HTR-8/SVneo (cell line): ENCODE results near the gene C7orf57.
"Not testable (repeated sequence)": the region's sequence is repeated elsewhere in the genome, so short reads cannot be mapped to it uniquely, and the experiment has no call there.

ENCODE experiments used
- DNase-seq: peaks from one replicate; pipeline ENCODE4 v3.0.0; 2011; ENCODE audit warnings: low spot score, mixed read lengths; ENCODE audit not compliant: insufficient read length
- FAIRE-seq: peaks from 2 replicates; lab custom pipeline; 2011; peaks lifted over from hg19 to GRCh38; lab: Jason Lieb, UNC

C7orf57 gene

DNA sequence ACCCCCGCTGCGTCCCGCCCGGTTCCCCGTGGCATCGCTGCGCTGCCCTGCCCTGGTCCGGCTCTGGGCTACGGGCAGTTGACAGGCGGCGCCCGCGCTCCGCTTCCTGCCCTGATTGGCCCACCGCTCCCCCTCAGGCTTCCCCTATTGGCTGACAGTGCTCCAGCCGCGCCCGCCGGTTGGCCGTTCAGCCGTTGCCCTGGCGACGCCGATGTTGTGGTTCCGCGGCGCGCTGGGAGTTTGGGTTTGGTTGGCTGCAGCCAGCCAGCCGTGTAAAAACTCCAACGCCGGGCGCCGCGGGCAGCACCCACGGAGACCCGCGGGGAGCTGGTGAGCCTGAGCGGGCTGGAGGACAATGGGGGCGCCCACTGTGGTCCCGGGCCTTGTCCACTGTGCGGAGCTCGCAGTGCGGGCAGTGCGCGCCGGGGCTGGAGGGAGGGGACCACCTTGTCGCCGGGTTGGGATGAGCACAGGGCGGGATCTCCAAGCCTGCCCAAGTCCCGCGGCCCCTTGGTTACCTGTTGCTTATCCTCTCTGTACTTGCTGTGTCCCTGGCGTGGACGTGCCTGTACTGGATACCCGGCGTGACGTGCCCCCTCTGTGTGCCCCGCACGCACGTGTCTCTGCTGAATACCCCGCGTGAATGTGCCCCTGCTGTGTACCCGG, at the start of gene C7orf57:
Gene C7orf57, plus strand, starts transcription at position 243 of the 666 bp plus-strand sequence. CDS start 766 bp downstream, outside the sequence.
- peak; percentile 93 for DNase-seq
- peak; percentile 96 for FAIRE-seq

DNA sequence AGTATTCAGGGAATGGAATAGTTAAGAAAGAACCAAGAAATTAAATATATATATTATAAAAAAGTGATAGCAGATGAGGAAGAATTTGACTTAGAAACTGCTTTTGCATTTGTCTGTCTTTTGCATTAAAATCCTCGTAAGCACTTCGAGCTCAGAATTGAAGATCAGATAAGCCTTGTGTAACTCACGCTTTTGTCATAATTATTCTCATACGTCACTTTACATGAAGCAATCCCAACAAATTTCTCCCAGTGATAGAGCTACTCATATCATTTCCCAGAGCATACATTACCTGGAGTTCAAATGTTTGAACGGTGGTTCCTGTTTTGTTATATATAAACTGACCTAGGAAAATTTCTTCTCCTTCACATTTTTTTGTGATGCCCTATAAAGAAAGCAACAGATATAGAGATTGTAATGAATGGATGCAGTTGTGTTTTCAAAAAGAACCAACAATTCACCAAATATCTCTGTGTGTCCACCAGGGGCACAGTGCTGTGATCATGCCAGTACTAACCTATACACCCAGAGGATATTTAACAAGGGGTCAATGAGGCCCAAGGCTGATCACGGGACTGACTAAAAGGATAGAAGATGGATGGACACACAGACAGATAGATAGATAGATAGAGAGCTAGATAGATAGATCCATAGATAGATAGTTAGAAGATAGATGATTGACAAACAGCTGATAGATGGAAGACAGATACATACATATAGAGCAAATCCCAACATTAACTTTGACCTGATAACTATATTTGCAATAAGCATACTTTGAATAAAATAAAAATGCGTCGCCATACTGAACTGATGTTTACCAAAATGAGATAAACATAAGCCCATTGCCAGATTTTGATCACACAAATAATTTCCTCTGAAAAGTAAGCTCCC, 46.6 kb upstream of the C7orf57 start:
- FAIRE-seq (no peak), DNase-seq (no peak)

DNA sequence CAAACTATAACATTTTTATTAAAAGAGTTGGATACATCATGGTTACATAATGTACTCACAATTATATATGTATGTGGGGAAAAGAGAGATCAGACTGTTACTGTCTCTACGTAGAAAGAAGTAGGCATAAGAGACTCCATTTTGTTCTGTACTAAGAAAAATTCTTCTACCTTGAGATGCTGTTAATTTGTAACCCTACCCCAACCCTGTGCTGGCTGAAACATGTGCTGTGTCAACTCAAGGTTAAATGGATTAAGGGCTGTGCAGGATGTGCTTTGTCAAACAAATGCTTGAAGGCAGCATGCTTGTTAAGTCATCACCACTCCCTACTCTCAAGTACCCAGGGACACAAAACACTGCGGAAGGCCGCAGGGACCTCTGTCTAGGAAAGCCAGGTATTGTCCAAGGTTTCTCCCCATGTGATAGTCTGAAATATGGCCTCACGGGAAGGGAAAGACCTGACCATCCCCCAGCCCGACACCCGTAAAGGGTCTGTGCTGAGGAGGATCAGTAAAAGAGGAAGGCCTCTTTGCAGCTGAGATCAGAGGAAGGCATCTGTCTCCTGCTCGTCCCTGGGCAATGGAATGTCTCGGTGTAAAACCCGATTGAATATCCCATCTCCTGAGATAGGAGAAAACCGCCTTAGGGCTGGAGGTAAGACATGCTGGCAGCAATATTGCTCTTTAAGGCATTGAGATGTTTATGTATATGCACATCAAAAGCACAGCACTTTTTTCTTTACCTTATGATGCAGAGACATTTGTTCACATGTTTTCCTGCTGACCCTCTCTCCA, 45.5 kb upstream of the C7orf57 start:
- FAIRE-seq, DNase-seq: not testable (repeated sequence)

DNA sequence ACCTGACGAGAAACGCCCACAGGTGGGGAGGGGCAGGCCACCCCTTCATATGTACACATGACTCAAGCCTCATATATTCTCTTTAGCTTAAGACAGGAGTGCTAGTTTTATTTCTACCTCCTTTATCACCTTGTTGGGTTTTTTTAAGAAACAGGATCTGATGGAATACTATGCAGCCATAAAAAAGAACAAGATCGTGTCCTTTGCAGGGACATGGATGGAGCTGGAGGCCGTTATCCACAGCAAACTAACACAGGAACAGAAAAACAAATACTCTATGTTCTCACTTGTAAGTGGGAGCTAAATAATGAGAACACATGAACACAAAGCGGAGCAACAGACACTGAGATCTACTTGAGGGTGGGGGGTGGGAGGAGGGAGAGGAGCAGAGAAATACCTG, 44.8 kb upstream of the C7orf57 start:
- no peak for DNase-seq
- no peak for FAIRE-seq

DNA sequence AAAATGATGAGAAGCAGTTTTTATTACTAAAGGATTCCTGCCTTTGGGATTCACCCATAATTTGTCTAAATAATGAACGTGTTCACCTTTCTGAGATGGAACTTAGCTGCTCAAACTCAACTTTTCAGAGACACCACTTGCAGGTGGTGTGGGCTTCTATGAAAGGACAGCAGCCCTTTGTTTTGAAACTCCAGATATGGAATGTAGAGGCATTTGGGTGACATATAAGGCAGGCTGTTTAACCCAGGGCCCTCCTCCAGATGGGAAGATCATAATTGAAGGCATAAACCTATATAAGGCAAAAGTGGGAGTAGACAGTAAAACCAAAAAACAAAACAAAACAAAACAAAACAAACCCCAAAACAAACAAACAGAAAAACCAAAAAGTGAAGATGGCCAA, 44.1 kb upstream of the C7orf57 start:
- no peak for DNase-seq
- no peak for FAIRE-seq

DNA sequence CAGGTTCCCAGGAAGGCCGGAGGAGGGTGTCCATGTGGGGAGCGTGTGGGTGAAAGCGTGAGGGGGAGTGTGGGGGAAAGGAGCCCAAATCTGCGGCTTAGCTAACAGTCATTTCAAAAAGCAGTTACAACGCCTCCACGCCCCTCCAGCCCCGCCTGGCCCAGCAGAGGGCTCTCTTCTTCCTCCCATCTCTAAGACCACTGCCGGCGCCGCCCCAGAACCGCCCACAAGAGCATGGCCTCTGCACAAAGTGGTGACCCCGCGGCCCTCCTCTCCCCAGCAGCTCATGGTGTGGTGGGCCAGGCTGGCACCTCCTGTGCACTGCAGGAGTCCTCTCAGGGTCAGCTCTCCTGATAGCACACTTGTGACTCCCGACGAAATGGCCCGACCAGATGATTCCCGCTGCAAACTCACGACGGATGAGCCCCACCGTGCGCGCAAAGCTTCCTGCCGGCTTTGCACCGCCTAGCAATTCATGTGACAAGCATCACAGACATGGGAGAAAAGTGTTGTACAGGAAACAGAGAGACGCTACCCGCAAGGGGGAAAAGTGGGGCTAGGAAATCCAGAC, 43.5 kb upstream of the C7orf57 start:
- FAIRE-seq (no peak), DNase-seq (peak; percentile 77)

DNA sequence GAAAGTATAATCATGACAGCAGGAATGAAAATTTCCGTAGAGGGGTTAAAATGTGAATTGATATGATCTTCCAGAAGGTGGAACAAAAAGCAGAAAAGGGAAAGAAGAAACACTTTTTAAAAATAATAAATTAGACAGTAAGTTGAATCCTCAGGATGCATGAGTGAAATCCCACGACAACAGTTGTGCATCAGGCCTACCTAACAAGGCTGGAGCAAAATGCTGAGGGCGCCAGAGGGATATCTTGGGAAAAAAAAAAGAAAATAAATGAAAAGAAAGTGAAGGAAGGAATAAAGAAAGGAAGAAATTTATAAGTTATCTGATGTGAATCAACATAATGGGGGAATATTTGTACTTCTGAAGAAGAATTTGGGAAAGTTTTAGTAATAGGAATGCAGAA, 42.9 kb upstream of the C7orf57 start:
- FAIRE-seq, result no peak
- DNase-seq, result no peak

DNA sequence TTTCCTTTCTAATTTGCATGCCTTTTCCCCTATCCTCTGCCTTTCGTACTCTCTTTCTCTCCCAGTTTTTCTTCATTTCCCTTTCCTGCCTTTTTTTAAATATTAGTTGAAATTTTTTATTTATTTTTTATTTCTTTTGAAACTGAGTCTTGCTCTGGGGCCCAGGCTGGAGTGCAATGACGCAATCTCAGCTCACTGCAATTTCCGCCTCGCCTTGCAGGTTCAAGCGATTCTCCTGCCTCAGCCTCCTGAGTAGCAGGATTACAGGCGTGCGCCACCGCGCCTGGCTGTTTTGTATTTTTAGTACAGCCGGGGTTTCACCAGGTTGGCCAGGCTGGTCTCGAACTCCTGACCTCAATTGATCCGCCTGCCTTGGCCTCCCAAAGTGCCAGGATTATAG, 35.9 kb upstream of the C7orf57 start:
- no peak for FAIRE-seq

DNA sequence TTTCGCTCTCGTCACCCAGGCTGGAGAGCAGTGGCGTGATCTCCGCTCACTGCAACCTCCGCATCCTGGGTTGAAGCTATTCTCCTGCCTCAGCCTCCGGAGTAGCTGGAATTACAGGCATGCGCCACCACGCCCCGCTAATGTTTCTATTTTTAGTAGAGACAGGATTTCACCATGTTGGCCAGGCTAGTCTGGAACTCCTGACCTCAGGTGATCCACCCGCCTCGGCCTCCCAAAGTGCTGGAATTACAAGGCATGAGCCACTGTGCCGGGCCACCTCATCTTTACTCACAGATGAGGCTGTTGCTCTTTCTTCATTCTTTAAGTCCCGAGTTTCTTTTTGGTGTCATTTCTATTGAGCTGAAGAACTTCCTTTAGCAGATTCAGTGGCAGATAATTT, 35.2 kb upstream of the C7orf57 start:
- DNase-seq, FAIRE-seq: not testable (repeated sequence)

More for the DNA sequence above, 35.9 kb upstream of the C7orf57 start:
- DNase-seq, result no peak

DNA sequence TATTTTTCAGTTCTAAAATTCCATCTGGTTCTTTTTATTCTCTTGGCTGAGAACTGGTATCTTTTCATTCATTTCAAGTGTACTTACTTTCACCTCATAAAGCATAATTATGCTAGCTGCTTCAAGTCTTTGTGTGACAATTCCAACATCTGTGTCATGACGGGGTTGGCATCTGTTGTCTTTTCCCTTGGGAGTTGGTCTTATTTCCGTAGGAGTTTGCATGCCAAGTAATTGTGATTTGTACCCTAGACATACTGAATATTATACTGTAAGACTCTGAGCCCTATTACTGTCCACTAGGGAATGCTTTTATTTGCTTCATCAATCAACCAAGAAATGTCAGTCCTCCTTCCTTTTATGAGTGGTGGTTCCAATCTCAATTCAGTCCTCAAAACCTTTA, 31.3 kb upstream of the C7orf57 start:
- no peak for DNase-seq
- FAIRE-seq, result no peak

DNA sequence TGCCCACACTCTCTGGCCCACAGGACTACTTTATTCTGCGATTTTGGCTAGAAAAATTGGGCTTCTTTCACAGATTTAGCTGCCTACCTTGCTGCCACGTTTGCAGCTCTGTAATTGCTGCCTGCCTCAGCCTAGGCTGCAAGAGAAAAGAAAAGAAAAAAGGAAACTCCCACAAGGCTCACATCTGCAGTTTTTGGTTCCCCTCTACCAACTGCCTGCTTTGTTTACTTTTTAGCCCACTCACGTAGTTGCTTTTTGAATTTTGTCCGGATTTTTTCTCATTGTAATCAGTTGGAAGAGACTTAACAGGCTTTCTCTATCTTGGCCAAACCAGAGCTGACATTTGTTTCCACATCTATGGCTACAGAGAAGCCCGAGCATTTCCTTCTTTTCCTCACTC, 30.7 kb upstream of the C7orf57 start:
- no peak for DNase-seq
- FAIRE-seq, result no peak

DNA sequence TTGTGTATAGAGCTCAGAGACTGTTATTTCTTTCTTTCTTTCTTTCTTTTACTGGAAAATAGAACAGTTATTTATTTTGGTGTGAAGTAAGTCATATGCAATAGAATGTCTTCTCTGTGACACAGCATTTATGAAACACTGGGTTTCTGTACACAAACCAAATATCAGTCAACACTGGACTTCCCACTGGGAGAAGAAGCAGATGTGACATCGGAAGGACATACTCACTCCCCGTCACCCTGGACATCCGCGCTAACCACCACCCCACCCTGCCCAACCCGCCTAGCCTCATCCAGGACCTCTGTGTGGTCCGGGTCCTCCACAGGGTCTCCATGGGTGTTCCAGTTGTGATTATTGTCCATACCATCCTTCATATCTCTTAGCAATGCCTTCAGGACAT, 28.5 kb upstream of the C7orf57 start:
- DNase-seq (no peak), FAIRE-seq (no peak)

DNA sequence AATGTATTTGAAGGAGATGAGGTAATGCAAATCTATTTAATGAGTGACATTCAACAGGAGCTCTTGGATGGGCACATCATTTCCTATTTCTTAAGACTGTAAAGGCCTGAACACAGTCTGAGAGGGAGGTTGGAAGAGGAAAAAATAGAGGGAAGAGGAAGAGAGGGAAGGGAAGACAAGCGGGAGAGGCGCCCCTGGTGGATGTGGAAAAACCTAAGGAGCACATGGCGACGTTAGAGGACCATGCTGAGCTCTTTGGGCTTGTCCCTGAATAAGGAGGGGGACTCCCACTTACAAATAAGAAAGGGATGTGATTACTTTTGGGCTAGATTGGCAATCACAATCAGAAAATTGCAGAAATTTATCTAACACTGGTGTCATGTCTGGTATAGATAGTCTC, 26.1 kb upstream of the C7orf57 start:
- DNase-seq (no peak), FAIRE-seq (no peak)

DNA sequence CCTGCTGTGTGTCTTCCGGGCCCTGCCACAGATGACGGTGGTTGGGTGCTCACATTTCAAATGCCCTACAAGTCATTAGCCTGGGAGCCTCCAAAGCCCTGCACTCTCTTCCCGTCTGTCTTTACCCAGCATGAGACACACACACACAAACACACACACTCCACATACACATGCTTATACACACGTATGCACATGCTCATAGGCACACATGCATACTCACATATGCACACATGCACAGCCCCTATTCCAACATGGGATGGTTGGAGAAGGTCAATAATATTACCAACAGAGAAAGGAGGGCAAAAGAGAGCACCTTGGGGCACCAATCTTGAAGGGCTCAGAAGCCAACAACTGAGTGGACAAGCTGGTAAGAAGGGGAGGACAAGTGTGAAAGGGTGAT, 25.4 kb upstream of the C7orf57 start:
- DNase-seq (no peak), FAIRE-seq (peak; percentile 76)

DNA sequence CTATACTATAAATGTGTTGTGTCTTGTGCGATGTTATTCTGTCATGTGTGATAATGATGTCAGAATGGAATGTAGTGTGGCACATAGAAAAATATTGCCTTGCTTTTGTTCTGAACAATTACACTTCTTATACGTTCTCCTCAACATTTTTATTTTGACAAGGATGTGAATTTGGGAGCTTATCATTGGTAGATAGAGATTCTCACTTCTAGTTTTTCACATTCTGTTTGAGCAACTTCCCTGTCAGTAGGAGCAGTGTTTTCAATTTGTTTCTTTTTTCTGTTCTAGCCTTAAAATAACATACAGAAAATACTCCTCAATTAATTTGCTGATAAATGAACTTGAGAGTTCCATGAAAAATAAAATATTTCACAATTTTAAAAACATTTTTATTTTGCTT, 24.0 kb upstream of the C7orf57 start:
- FAIRE-seq (no peak), DNase-seq (no peak)

DNA sequence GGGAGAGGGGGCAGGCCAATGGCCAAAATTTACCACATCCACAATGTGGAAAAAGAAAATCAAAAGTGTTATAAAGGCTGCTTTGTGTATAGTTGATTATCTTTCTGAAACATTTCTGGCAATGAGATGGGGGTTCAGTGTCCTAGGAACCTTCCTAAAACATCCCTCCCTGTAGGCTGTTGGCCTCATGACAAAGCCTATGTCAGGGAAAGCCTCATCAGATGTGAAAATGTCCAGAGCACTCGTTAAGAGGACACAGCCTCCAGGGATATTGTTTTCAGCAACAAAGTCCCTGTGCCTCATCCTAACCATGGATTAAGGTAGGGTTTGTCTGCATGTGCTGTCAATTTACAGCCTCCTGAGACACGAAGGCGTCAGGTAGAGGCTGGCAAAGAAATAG, 23.4 kb upstream of the C7orf57 start:
- FAIRE-seq (no peak), DNase-seq (no peak)

DNA sequence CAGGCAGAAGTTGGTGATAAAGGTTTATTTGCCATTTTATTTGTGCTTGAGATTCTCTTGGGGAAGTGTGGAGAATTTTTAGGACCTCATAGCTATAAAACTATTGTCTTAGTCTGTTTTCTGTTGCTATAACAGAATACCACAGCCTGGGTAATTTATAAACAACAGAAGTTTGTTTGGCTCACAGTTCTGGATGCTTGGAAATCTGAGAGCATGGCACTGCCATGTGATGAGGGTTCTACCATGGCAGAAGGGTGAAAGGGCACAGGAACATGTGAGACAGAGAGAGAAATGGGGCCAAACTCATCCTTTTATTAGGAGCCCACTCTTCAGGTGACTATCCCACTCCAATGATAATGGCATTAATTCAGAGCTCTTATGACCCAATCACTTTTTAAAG, 18.7 kb upstream of the C7orf57 start:
- no peak for DNase-seq
- FAIRE-seq, result no peak

DNA sequence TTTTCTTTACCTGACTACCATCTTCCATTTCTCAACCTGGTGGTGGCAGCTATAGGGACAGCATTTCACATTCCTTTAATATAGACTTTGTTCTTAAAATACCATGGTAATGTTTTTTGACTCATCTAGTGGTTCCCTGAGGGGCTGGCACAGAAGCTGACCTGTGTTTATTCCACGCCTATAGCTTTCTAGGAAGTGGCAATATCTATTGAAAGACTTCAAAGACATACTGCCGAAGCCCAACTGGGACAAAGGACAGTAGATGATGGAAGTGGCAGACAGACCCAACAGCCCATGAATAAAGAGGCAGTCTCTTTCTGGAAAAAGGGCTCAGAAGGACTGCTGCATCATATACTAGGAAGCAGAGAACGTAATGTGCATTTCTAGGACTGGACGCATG, 17.7 kb upstream of the C7orf57 start:
- DNase-seq (no peak), FAIRE-seq (no peak)

DNA sequence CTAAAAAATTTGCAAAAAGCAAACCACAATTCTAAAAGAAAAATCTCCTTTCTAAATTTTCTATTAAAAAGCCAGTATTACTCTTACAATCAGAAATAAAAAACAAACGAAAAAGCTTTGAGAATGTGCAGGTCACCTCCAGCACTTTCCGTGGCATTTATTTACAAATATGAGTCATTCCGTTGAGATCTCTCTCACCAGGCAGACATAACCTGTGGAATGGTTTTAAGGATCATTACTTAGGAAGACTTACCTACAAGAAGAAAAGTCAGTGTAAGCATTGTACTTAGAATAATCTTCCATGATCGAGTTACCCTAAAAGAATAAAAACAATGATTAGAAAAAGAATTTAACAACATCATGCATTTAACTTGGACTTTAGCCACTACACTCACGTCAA, 9.7 kb upstream of the C7orf57 start:
- FAIRE-seq (no peak), DNase-seq (no peak)

DNA sequence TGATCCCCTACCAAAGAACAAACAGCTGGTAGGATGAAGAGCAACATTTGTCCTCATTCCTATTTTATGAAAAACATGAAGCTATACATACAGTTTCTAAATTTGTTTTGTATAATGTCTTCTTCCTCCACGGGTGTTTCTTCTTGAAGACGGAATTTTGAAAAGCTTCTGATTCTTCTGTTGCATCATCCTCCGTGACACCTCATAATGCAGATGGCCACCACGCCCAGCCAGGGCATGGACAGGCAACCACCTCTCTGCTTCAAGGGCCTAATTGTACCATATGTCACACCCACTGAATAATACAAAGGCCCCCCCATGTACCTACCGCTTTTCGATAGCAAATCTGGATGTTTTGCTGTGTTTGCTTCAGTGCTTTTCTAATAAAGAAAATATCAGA, 6.4 kb upstream of the C7orf57 start, which contains the start of gene SUN3:
Gene SUN3, minus strand, starts transcription at position 170 of the 400 bp plus-strand sequence. Its CDS starts 169 bp downstream, at position 1.
- DNase-seq (no peak), FAIRE-seq (no peak)
